PC-3 (cell line): ENCODE measurements around the gene IRAK4. TPM values are rescaled to one million over a fixed set of nuclear protein-coding genes. Genes with fewer than 3 reads are reported as not detected.
A peak's percentile ranks its signal among the peaks of the same experiment; 100 is the strongest.

ENCODE experiments used
- ATAC-seq: fragments of 200-7000 bp; cut with Tn5 transposase; 2 replicates; pipeline ENCODE4 v1.9.1; 2020; ENCODE audit warnings: mild to moderate bottlenecking, moderate library complexity
- BruUV-seq: library from RNA; stranded (reverse); fragments of 400-500 nt; replicated peaks from 2 replicates; lab custom pipeline; 2021; lab: Mats Ljungman, UMichigan
- CTCF ChIA-PET: fragments of 300-600 bp; sonication (Branson Sonifier 250); formaldehyde crosslinking; loops from one replicate; lab custom pipeline; 2022; ENCODE audit warnings: antibody characterized with exemption; lab: Charles Lee
- POLR2A ChIA-PET: fragments of 300-600 bp; sonication (Branson Sonifier 250); formaldehyde crosslinking; loops from one replicate; lab custom pipeline; 2022; ENCODE audit warnings: antibody characterized with exemption; ENCODE audit not compliant: unreplicated experiment; lab: Charles Lee
- DNase-seq: peaks from one replicate; pipeline ENCODE4 v3.0.0-alpha.2; 2015
- H2AFZ ChIP-seq: fragments of 300-600 bp; sonication (generic); 2 replicates; pipeline ENCODE4 v1.6.0; 2016; ENCODE audit warnings: antibody characterized with exemption, low read length
- H3F3A ChIP-seq: fragments of 300-600 bp; sonication (generic); one replicate; pipeline ENCODE4 v1.6.0; 2017; ENCODE audit warnings: antibody characterized with exemption, low read length, control low read depth, mild to moderate bottlenecking; ENCODE audit not compliant: unreplicated experiment
- H3K27ac ChIP-seq: fragments of 300-600 bp; sonication (generic); 2 replicates; pipeline ENCODE4 v1.5.1; 2016; ENCODE audit warnings: mild to moderate bottlenecking, low read length
- H3K27me3 ChIP-seq: fragments of 300-600 bp; sonication (generic); 2 replicates; pipeline ENCODE4 v1.6.1; 2016; ENCODE audit warnings: low read length, mixed read lengths
- H3K36me3 ChIP-seq: fragments of 300-600 bp; sonication (generic); 2 replicates; pipeline ENCODE4 v1.6.1; 2016; ENCODE audit warnings: low read depth, mixed run types, low read length, mixed read lengths
- H3K4me1 ChIP-seq: fragments of 300-600 bp; sonication (generic); 2 replicates; pipeline ENCODE4 v1.5.1; 2016; ENCODE audit warnings: low read length; ENCODE audit not compliant: insufficient read depth
- H3K4me2 ChIP-seq: fragments of 300-600 bp; sonication (generic); 2 replicates; pipeline ENCODE4 v1.6.0; 2016; ENCODE audit warnings: low read length
- H3K4me3 ChIP-seq: fragments of 300-600 bp; sonication (generic); 2 replicates; pipeline ENCODE4 v1.5.1; 2016; ENCODE audit warnings: mild to moderate bottlenecking, low read length, mixed read lengths
- H3K79me2 ChIP-seq: fragments of 300-600 bp; sonication (generic); 2 replicates; pipeline ENCODE4 v1.6.1; 2017; ENCODE audit warnings: low read length, mixed read lengths
- H3K9ac ChIP-seq: fragments of 300-600 bp; sonication (generic); 2 replicates; pipeline ENCODE4 v1.6.0; 2016; ENCODE audit warnings: mild to moderate bottlenecking, low read length
- H3K9me2 ChIP-seq: fragments of 300-600 bp; sonication (generic); replicated peaks from 2 replicates; pipeline ENCODE4 v1.6.1; 2016; ENCODE audit warnings: mixed run types, low read length, mixed read lengths
- H3K9me3 ChIP-seq: fragments of 300-600 bp; sonication (generic); 2 replicates; pipeline ENCODE4 v1.6.1; 2016; ENCODE audit warnings: low read length, mixed read lengths
- H4K20me1 ChIP-seq: fragments of 300-600 bp; sonication (generic); 2 replicates; pipeline ENCODE4 v1.6.1; 2016; ENCODE audit warnings: low read length, mixed read lengths
- EZH2 ChIP-seq: fragments of 300-600 bp; sonication (generic); IDR thresholded peaks from one replicate; pipeline ENCODE4 v1.6.1; 2017; ENCODE audit warnings: antibody characterized with exemption, mild to moderate bottlenecking, low read length; ENCODE audit not compliant: unreplicated experiment
- EZH2phosphoT487 ChIP-seq: fragments of 300-600 bp; sonication (generic); IDR thresholded peaks from 2 replicates; pipeline ENCODE4 v1.6.1; 2018; ENCODE audit warnings: mild to moderate bottlenecking, antibody characterized with exemption, low read length, borderline replicate concordance
- intact Hi-C: fragments of 100-400 bp; cut with micrococcal nuclease; formaldehyde crosslinking; loops from 2 replicates; pipeline ENCODE4 v1.9.0; 2023
- total RNA-seq: library from RNA; depleted of rRNA; stranded (reverse); fragments of >200 nt; gene quantifications from 2 replicates; pipeline ENCODE4 v1.2.3, GENCODE V29; 2014
- TF ChIP-seq, protein P1 (sequence below): fragments of 300-600 bp; sonication (generic); conservative IDR thresholded peaks from 2 replicates; pipeline ENCODE4 v1.5.1; 2017; ENCODE audit warnings: antibody characterized with exemption, low read depth, mild to moderate bottlenecking, low read length

IRAK4 gene
- total RNA-seq, 1 experiment from 2014 or later = 8.9 TPM

- Histone ChIP-seq H3K27me3 (no peaks in the 10 kb centered on the region), H3K9ac (no peak overlapping the region), H3K4me3 (no peak overlapping the region), H3K9me3 (no peaks in the 10 kb centered on the region), H3F3A (no peaks in the 10 kb centered on the region), H3K36me3 (no peaks in the 10 kb centered on the region), H2AFZ (no peak overlapping the region), H3K9me2 (no peaks in the 10 kb centered on the region), H3K27ac (no peak overlapping the region), H3K4me1 (peaks cover 7% of the 10 kb centered on the region), H3K4me2 (no peak overlapping the region), H4K20me1 (no peaks in the 10 kb centered on the region), H3K79me2 (peaks cover under 1% of the 10 kb centered on the region; the same call in 1 of the 2 replicates)
- intact Hi-C loops = no loop called here
- CTCF ChIA-PET = no interaction called here
- POLR2A ChIA-PET = no interaction called here
- no peak for TF ChIP-seq EZH2phosphoT487
- TF ChIP-seq, protein P1, sequence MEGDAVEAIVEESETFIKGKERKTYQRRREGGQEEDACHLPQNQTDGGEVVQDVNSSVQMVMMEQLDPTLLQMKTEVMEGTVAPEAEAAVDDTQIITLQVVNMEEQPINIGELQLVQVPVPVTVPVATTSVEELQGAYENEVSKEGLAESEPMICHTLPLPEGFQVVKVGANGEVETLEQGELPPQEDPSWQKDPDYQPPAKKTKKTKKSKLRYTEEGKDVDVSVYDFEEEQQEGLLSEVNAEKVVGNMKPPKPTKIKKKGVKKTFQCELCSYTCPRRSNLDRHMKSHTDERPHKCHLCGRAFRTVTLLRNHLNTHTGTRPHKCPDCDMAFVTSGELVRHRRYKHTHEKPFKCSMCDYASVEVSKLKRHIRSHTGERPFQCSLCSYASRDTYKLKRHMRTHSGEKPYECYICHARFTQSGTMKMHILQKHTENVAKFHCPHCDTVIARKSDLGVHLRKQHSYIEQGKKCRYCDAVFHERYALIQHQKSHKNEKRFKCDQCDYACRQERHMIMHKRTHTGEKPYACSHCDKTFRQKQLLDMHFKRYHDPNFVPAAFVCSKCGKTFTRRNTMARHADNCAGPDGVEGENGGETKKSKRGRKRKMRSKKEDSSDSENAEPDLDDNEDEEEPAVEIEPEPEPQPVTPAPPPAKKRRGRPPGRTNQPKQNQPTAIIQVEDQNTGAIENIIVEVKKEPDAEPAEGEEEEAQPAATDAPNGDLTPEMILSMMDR = no peak
- DNase-seq (peak; percentile 8), ATAC-seq (no peak)
- BruUV-seq = no TSS peak
Observed at GRCh38 chr12:43766291-43766690, 7.5 kb downstream of the IRAK4 start.

DNA sequence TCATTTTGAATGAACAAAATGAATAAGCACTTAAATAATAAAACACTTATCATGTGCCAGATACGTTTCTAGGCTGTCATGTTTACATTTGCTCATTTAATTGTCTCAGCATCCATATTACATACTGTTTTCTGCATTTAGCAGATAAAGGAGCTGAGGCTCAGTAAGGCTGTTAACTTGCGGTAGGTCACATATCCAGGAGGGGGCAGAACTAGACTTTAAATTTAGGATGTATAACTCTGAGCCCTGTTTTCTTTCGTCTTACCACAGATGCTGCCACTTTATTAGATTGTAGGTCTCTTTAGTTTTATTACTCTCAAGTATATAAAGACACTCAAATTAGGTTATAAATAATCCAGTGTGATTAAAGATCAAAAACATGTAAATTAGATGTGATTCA lies 17.7 kb downstream of the IRAK4 start:
- Histone ChIP-seq H3K27me3 (no peaks in the 10 kb centered on the region), H3F3A (no peaks in the 10 kb centered on the region), H2AFZ (no peak overlapping the region), H3K4me2 (no peak overlapping the region), H3K9me2 (no peaks in the 10 kb centered on the region), H3K36me3 (no peaks in the 10 kb centered on the region), H3K27ac (no peak overlapping the region), H3K9me3 (no peaks in the 10 kb centered on the region), H3K4me3 (no peak overlapping the region), H4K20me1 (no peaks in the 10 kb centered on the region), H3K4me1 (no peaks in the 10 kb centered on the region), H3K79me2 (no peaks in the 10 kb centered on the region), H3K9ac (no peak overlapping the region)
- intact Hi-C loops = loop anchor here (1.0 kb wide), 1 partner anchor 106 kb away; no protein-coding TSS in a partner anchor
- POLR2A ChIA-PET = no interaction called here
- BruUV-seq = no TSS peak
- DNase-seq (peak; percentile 76), ATAC-seq (peak; percentile 96)
- TF ChIP-seq EZH2 = no peak
- TF ChIP-seq, protein P1 = peak; percentile 86
- CTCF ChIA-PET = interaction anchor here (0.5 to 1.6 kb wide), 5 partner anchors 101 to 113 kb away, joined by 3 to 21 read pairs (median 6); no protein-coding TSS in a partner anchor

DNA sequence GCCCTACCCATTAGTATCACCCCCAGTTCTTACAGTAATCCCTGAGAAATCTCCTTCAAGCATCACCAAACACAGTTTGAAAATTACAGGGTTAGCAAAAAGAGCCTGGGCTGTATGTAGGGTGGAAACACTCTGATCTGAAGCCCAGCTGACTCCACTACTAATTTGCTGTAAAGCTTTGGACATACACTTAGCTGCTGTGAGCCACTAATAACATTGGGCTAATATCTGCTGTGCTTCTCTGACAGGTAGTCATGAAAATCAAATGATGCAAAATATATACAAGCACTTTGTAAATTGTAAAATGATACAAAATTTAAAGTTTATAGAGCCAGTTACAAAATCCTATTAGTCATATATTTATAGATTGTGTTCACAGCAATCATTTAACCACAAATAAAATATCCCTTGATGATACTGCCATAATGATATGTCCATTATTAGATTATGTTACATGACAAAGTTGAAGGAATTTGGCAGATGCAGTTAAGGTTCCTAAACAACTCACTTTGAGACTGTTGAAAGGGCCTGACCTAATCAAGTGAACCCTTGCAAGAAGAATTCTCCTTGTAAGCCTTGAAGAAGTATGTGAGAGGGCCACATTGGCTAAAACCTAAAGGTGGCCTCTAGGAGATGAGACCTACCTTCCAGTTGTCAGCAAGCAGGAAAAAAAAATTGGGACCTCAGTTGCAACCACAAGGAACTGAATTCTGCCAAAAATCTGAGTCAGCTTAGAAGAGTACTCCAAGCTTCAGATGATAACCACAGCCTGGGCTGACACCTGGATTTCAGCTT lies 28.3 kb downstream of the IRAK4 start:
- ChIA-PET CTCF (no interaction called here), POLR2A (no interaction called here)
- intact Hi-C loops = loop anchor here (1.0 to 2.0 kb wide), 2 partner anchors 9 to 28 kb away; partner anchors contain the start of genes IRAK4 and PUS7L
- DNase-seq (peak; percentile 92), ATAC-seq (peak; percentile 85)
- Histone ChIP-seq H3F3A (no peaks in the 10 kb centered on the region), H3K36me3 (peaks cover 13% of the 10 kb centered on the region; the same call in 1 of the 2 replicates), H3K4me3 (no peak overlapping the region), H3K27me3 (no peaks in the 10 kb centered on the region), H3K27ac (peak overlapping the region; percentile 92), H3K9ac (peak overlapping the region; percentile 13; the same call in 1 of the 2 replicates), H3K4me2 (peak overlapping the region; percentile 29), H3K9me3 (no peaks in the 10 kb centered on the region), H3K4me1 (peaks cover 25% of the 10 kb centered on the region), H4K20me1 (no peaks in the 10 kb centered on the region), H3K79me2 (no peaks in the 10 kb centered on the region), H2AFZ (no peak overlapping the region), H3K9me2 (no peaks in the 10 kb centered on the region)
- TSS peak; percentile 37 for BruUV-seq
- no peak for TF ChIP-seq EZH2
- TF ChIP-seq, protein P1 = no peak
- no peak for TF ChIP-seq EZH2phosphoT487
